ENCODE results near the gene SLC26A8. TPM values are rescaled to one million over a fixed set of nuclear protein-coding genes. Genes with fewer than 3 reads are reported as not detected.

The SLC26A8 gene
- total and polyA plus RNA-seq, 2 of the 13 experiments (the other 11 are each of a cell fraction or from before 2014, with no cell fraction given), result 0.46 TPM; not detected in 1

DNA sequence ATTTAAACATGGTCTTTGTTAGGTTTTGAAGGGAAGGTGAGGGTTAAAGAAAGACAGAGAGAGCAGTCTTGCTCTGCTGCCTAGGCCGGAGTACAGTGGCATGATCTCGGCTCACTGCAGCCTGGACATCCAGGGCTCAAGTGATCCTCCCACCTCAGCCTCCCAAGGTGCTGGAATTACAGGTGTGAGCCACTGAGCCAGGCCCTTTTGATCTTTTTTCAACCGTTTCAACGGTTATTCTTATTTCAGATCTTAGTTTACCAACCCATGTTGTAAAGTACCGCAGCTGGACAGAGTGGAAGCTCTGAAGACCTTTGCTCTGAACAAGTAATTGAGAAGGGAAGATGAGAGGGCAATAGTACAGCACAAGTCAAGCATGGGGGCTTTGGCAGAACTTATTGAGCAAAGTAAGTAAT is 102.3 kb downstream of the SLC26A8 start (continued):
- no peak for TF ChIP-seq ZSCAN31 (CRISPR knock-in tag; IDR thresholded peaks at IDR 0.05; ENCODE audit: low read depth)
- no peak for TF ChIP-seq ZNF18 (CRISPR knock-in tag; IDR thresholded peaks at IDR 0.05; ENCODE audit: insufficient replicate concordance)
- TF ChIP-seq, protein P1, sequence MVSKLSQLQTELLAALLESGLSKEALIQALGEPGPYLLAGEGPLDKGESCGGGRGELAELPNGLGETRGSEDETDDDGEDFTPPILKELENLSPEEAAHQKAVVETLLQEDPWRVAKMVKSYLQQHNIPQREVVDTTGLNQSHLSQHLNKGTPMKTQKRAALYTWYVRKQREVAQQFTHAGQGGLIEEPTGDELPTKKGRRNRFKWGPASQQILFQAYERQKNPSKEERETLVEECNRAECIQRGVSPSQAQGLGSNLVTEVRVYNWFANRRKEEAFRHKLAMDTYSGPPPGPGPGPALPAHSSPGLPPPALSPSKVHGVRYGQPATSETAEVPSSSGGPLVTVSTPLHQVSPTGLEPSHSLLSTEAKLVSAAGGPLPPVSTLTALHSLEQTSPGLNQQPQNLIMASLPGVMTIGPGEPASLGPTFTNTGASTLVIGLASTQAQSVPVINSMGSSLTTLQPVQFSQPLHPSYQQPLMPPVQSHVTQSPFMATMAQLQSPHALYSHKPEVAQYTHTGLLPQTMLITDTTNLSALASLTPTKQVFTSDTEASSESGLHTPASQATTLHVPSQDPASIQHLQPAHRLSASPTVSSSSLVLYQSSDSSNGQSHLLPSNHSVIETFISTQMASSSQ (IDR thresholded peaks at IDR 0.05; ENCODE audit: low read depth), result no peak
- TF ChIP-seq, protein P1 (CRISPR knock-in tag; IDR thresholded peaks at IDR 0.05; ENCODE audit: borderline replicate concordance), result no peak
- no peak for TF ChIP-seq HHEX (CRISPR knock-in tag; IDR thresholded peaks at IDR 0.05)
- TF ChIP-seq HMG20A (CRISPR knock-in tag; IDR thresholded peaks at IDR 0.05; ENCODE audit: borderline replicate concordance), result peak; percentile 30; the same call in 1 of the 2 replicates
- TF ChIP-seq ZNF883 (CRISPR knock-in tag; IDR thresholded peaks at IDR 0.05; ENCODE audit: not compliant biosample characterization), result peak; percentile 30
- TF ChIP-seq, protein P2, sequence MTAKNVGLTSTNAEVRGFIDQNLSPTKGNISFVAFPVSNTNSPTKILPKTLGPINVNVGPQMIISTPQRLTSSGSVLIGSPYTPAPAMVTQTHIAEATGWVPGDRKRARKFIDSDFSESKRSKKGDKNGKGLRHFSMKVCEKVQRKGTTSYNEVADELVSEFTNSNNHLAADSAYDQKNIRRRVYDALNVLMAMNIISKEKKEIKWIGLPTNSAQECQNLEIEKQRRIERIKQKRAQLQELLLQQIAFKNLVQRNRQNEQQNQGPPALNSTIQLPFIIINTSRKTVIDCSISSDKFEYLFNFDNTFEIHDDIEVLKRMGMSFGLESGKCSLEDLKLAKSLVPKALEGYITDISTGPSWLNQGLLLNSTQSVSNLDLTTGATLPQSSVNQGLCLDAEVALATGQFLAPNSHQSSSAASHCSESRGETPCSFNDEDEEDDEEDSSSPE (CRISPR knock-in tag; IDR thresholded peaks at IDR 0.05), result 0 out of 2 replicates have a peak, but pooled peaks have one; percentile 16
- no peak for TF ChIP-seq NR2F6 (IDR thresholded peaks at IDR 0.05)
- TF ChIP-seq NR2F6 (CRISPR knock-in tag; IDR thresholded peaks at IDR 0.05), result no peak
- TF ChIP-seq TARDBP (CRISPR knock-in tag; IDR thresholded peaks at IDR 0.05), result no peak
- no peak for TF ChIP-seq ZFP36L1 (CRISPR knock-in tag; IDR thresholded peaks at IDR 0.05)
- 0 out of 2 replicates have a peak, but pooled peaks have one; percentile 32 for TF ChIP-seq ZNF280D (CRISPR knock-in tag; IDR thresholded peaks at IDR 0.05)
- no peak for TF ChIP-seq ZNF570 (CRISPR knock-in tag; IDR thresholded peaks at IDR 0.05; ENCODE audit: borderline replicate concordance)
- TF ChIP-seq CAMTA2 (CRISPR knock-in tag; IDR thresholded peaks at IDR 0.05; ENCODE audit: borderline replicate concordance), result no peak
- no peak for TF ChIP-seq ZNF414 (CRISPR knock-in tag; IDR thresholded peaks at IDR 0.05)
- no peak for TF ChIP-seq ERF (CRISPR knock-in tag; IDR thresholded peaks at IDR 0.05)
- no peak for TF ChIP-seq DMAP1 (CRISPR knock-in tag; IDR thresholded peaks at IDR 0.05)
- peak; percentile 49; the same call in 1 of the 2 replicates for TF ChIP-seq MAX (IDR thresholded peaks at IDR 0.05)
- no peak for TF ChIP-seq ZSCAN21 (CRISPR knock-in tag; IDR thresholded peaks at IDR 0.05; ENCODE audit: borderline replicate concordance)
- no peak for TF ChIP-seq TAF15 (IDR thresholded peaks at IDR 0.05; ENCODE audit: low read depth, low read length, poor library complexity, severe bottlenecking)
